Gastrocnemius medialis (tissue), 4 donors: Measurements from ENCODE around the gene TERB1. TPM values are rescaled to one million over a fixed set of nuclear protein-coding genes. Genes with fewer than 3 reads are reported as not detected.

Experiments used
- ATAC-seq, 2 donors: fragments of 150-250 bp; one replicate each; pipeline ENCODE4 v1.9.1; 2016
- DNase-seq, 2 donors: peaks; one replicate each; pipeline ENCODE4 v3.0.0-alpha.2; 2019
- H3K27ac ChIP-seq, 4 donors: fragments of 200-600 bp; sonication (generic); 1 replicate in 1 of 4; 2 replicates in 3 of 4; pipeline ENCODE4 v1.5.1; 2016 to 2018; ENCODE audit warnings: mild to moderate bottlenecking in 2 of 4, moderate library complexity in 1 of 4
- H3K27me3 ChIP-seq, 3 donors: fragments of 200-600 bp; sonication (generic) in 2 of 3; 1 replicate in 1 of 3; 2 replicates in 2 of 3; pipeline versions ENCODE4 v1.5.1 to v1.6.0; 2016 to 2019; ENCODE audit warnings: mild to moderate bottlenecking in 1 of 3, moderate library complexity in 1 of 3
- H3K36me3 ChIP-seq, 2 donors: fragments of 200-600 bp; sonication (generic) in 1 of 2; one replicate each; pipeline ENCODE4 v1.5.1; 2017 to 2018
- H3K4me1 ChIP-seq, 2 donors: fragments of 200-600 bp; sonication (generic) in 1 of 2; one replicate each; pipeline ENCODE4 v1.5.1; 2016 to 2017; ENCODE audit warnings: mild to moderate bottlenecking in 2 of 2
- H3K4me3 ChIP-seq, 4 donors: fragments of 200-600 bp; sonication (generic) in 3 of 4; 1 replicate in 1 of 4; 2 replicates in 3 of 4; pipeline ENCODE4 v1.5.1; 2016 to 2019; ENCODE audit warnings: mild to moderate bottlenecking in 2 of 4
- H3K9me3 ChIP-seq, 3 donors: fragments of 200-600 bp; sonication (generic) in 2 of 3; 1 replicate in 1 of 3; 2 replicates in 2 of 3; pipeline ENCODE4 v1.5.1; 2016 to 2019
- CTCF ChIP-seq, 5 experiments: fragments of 450-650 bp in 3 of 5; fragments of 200-600 bp in 2 of 5; sonication (generic) in 2 of 5; IDR thresholded peaks in 4 of 5; conservative IDR thresholded peaks in 1 of 5; 1 replicate in 4 of 5; 2 replicates in 1 of 5; pipeline ENCODE4 v1.5.1; 2016 to 2019; ENCODE audit warnings: antibody characterized with exemption in 5 of 5, mild to moderate bottlenecking in 3 of 5, moderate library complexity in 3 of 5
- POLR2A ChIP-seq, 2 donors: fragments of 450-650 bp; IDR thresholded peaks; one replicate each; pipeline ENCODE4 v1.6.1; 2017; ENCODE audit warnings: antibody characterized with exemption in 2 of 2, mild to moderate bottlenecking in 2 of 2, moderate library complexity in 2 of 2
- in situ Hi-C, 4 donors: fragments of 200-750 bp; cut with MboI; loops; one replicate each; pipeline versions ENCODE4 v1.15.0 to v1.8.0; 2017; ENCODE audit warnings: low sequenced_read_pairs in 4 of 4
- intact Hi-C: fragments of 100-400 bp; cut with DNase I; formaldehyde crosslinking; loops from one replicate; pipeline ENCODE4 v1.15.1; 2023; ENCODE audit warnings: low total_unique reads
- total RNA-seq, 4 donors: library from RNA; depleted of rRNA; stranded (reverse); fragments of >200 nt; gene quantifications; one replicate each; pipeline versions ENCODE4 v1.1.0 to v1.2.3, GENCODE V29; 2016

TERB1 gene
- total RNA-seq, 4 donors from 2014 or later, result not detected

- Histone ChIP-seq H3K4me3 (no peak overlapping the region), H3K4me1 (no peaks in the 10 kb centered on the region), H3K36me3 (peaks cover 0 to 81% of the 10 kb centered on the region in 2 donors), H3K9me3 (no peaks in the 10 kb centered on the region), H3K27me3 (no peaks in the 10 kb centered on the region), H3K27ac (no peak overlapping the region)
- in situ Hi-C loops (no loop called here), intact Hi-C loops (no loop called here)
- no peak for TF ChIP-seq CTCF (IDR thresholded peaks at IDR 0.05 in 4 of 5, conservative IDR thresholded peaks at IDR 0.05 in 1 of 5)
- no peak for TF ChIP-seq POLR2A (IDR thresholded peaks at IDR 0.05)
- no peak for DNase-seq
- ATAC-seq, result no peak
These were observed 9.7 kb upstream of the TERB1 start for GRCh38 chr16:66811043-66811442.

GRCh38 chr16:66810391-66810790 lies 9.0 kb upstream of the TERB1 start:
- no peak overlapping the region for H3K27ac ChIP-seq
- no peaks in the 10 kb centered on the region for H3K9me3 ChIP-seq
- in situ Hi-C loops (no loop called here), intact Hi-C loops (no loop called here)
- DNase-seq (no peak), ATAC-seq (no peak)
- H3K27me3 ChIP-seq, result no peaks in the 10 kb centered on the region
- peaks cover 0 to 79% of the 10 kb centered on the region in 2 donors for H3K36me3 ChIP-seq
- H3K4me3 ChIP-seq, result no peak overlapping the region
- TF ChIP-seq POLR2A (IDR thresholded peaks at IDR 0.05) (no peak), CTCF (IDR thresholded peaks at IDR 0.05 in 4 of 5, conservative IDR thresholded peaks at IDR 0.05 in 1 of 5) (no peak)
- no peaks in the 10 kb centered on the region for H3K4me1 ChIP-seq

GRCh38 chr16:66809765-66810164 lies 8.4 kb upstream of the TERB1 start:
- H3K4me1 ChIP-seq, result no peaks in the 10 kb centered on the region
- intact Hi-C loops, result no loop called here
- H3K4me3 ChIP-seq, result no peak overlapping the region
- in situ Hi-C loops, result no loop called here
- H3K36me3 ChIP-seq, result peaks cover 0 to 81% of the 10 kb centered on the region in 2 donors
- DNase-seq (no peak), ATAC-seq (no peak)
- TF ChIP-seq CTCF (IDR thresholded peaks at IDR 0.05 in 4 of 5, conservative IDR thresholded peaks at IDR 0.05 in 1 of 5), result no peak
- no peak for TF ChIP-seq POLR2A (IDR thresholded peaks at IDR 0.05)
- H3K27me3 ChIP-seq, result no peaks in the 10 kb centered on the region
- no peaks in the 10 kb centered on the region for H3K9me3 ChIP-seq
- H3K27ac ChIP-seq, result no peak overlapping the region

- in situ Hi-C loops, result no loop called here
- H3K4me3 ChIP-seq, result no peak overlapping the region
- H3K4me1 ChIP-seq, result no peaks in the 10 kb centered on the region
- intact Hi-C loops, result no loop called here
- ATAC-seq (no peak), DNase-seq (no peak)
- H3K36me3 ChIP-seq, result peaks cover 0 to 49% of the 10 kb centered on the region in 2 donors
- no peak for TF ChIP-seq POLR2A (IDR thresholded peaks at IDR 0.05)
- no peak for TF ChIP-seq CTCF (IDR thresholded peaks at IDR 0.05 in 4 of 5, conservative IDR thresholded peaks at IDR 0.05 in 1 of 5)
- H3K27ac ChIP-seq, result no peak overlapping the region
- no peaks in the 10 kb centered on the region for H3K27me3 ChIP-seq
- no peaks in the 10 kb centered on the region for H3K9me3 ChIP-seq
These were observed 775 bp upstream of the TERB1 start for GRCh38 chr16:66802159-66802558.

GRCh38 chr16:66800856-66801255 lies 528 bp downstream of the TERB1 start:
- no peak for TF ChIP-seq CTCF (IDR thresholded peaks at IDR 0.05 in 4 of 5, conservative IDR thresholded peaks at IDR 0.05 in 1 of 5)
- TF ChIP-seq POLR2A (IDR thresholded peaks at IDR 0.05), result no peak
- in situ Hi-C loops, result no loop called here
- no peaks in the 10 kb centered on the region for H3K4me1 ChIP-seq
- H3K9me3 ChIP-seq, result no peaks in the 10 kb centered on the region
- peaks cover 0 to 44% of the 10 kb centered on the region in 2 donors for H3K36me3 ChIP-seq
- intact Hi-C loops, result no loop called here
- no peak overlapping the region for H3K27ac ChIP-seq
- H3K4me3 ChIP-seq, result no peak overlapping the region
- DNase-seq, result no peak
- no peaks in the 10 kb centered on the region for H3K27me3 ChIP-seq
- ATAC-seq, result no peak
